GM23248 (cell line): Measurements from ENCODE around the gene TBXAS1. TPM values are rescaled to one million over a fixed set of nuclear protein-coding genes. Genes with fewer than 3 reads are reported as not detected.

ENCODE experiments used
- DNase-seq: peaks from one replicate; pipeline ENCODE4 v3.0.0-alpha.2; 2015
- H2AFZ ChIP-seq: fragments of 200-600 bp; sonication (generic); 2 replicates; pipeline ENCODE4 v1.6.1; 2016; ENCODE audit warnings: antibody characterized with exemption
- H3F3A ChIP-seq: fragments of 200-600 bp; sonication (generic); 2 replicates; pipeline ENCODE4 v1.6.1; 2016; ENCODE audit warnings: mild to moderate bottlenecking, antibody characterized with exemption, mixed run types; ENCODE audit not compliant: insufficient read depth
- H3K27ac ChIP-seq: fragments of 200-600 bp; sonication (generic); 2 replicates; pipeline ENCODE4 v1.5.1; 2016; ENCODE audit warnings: mild to moderate bottlenecking
- H3K27me3 ChIP-seq: fragments of 200-600 bp; sonication (generic); replicated peaks from 2 replicates; pipeline ENCODE4 v1.6.1; 2016; ENCODE audit warnings: mild to moderate bottlenecking; ENCODE audit not compliant: insufficient read depth
- H3K36me3 ChIP-seq: fragments of 200-600 bp; sonication (generic); 2 replicates; pipeline ENCODE4 v1.6.1; 2016; ENCODE audit warnings: low read depth, mild to moderate bottlenecking
- H3K4me1 ChIP-seq: fragments of 200-600 bp; sonication (generic); 2 replicates; pipeline ENCODE4 v1.6.1; 2016; ENCODE audit warnings: mild to moderate bottlenecking; ENCODE audit not compliant: insufficient read depth
- H3K4me2 ChIP-seq: fragments of 200-600 bp; sonication (generic); one replicate; pipeline ENCODE4 v1.6.1; 2016; ENCODE audit warnings: mild to moderate bottlenecking; ENCODE audit not compliant: unreplicated experiment
- H3K4me3 ChIP-seq: fragments of 200-600 bp; sonication (generic); 2 replicates; pipeline ENCODE4 v1.5.1; 2016; ENCODE audit warnings: mild to moderate bottlenecking
- H3K79me2 ChIP-seq: fragments of 200-600 bp; sonication (generic); 2 replicates; pipeline ENCODE4 v1.6.1; 2016; ENCODE audit warnings: mild to moderate bottlenecking; ENCODE audit not compliant: insufficient read depth
- H3K9ac ChIP-seq: fragments of 200-600 bp; sonication (generic); 2 replicates; pipeline ENCODE4 v1.6.1; 2016; ENCODE audit warnings: mild to moderate bottlenecking
- H3K9me2 ChIP-seq: fragments of 200-600 bp; sonication (generic); 2 replicates; pipeline ENCODE4 v1.6.1; 2016; ENCODE audit warnings: mixed run types, mild to moderate bottlenecking, moderate library complexity; ENCODE audit not compliant: insufficient read depth
- H3K9me3 ChIP-seq: fragments of 200-600 bp; sonication (generic); one replicate; pipeline ENCODE4 v1.6.1; 2017; ENCODE audit warnings: low read depth
- H4K20me1 ChIP-seq: fragments of 200-600 bp; sonication (generic); 2 replicates; pipeline ENCODE4 v1.6.0; 2016; ENCODE audit not compliant: insufficient read depth
- EZH2 ChIP-seq: fragments of 200-600 bp; sonication (generic); IDR thresholded peaks from 2 replicates; pipeline ENCODE4 v1.6.1; 2018; ENCODE audit warnings: antibody characterized with exemption, mild to moderate bottlenecking; ENCODE audit not compliant: insufficient read depth, poor library complexity, severe bottlenecking
- EZH2phosphoT487 ChIP-seq: fragments of 200-600 bp; sonication (generic); IDR thresholded peaks from 2 replicates; pipeline ENCODE4 v1.6.1; 2018; ENCODE audit warnings: antibody characterized with exemption, moderate library complexity, mild to moderate bottlenecking, low read depth; ENCODE audit not compliant: insufficient read depth
- WGBS, 2 experiments: methylation state at CpG; one replicate each; pipeline ENCODE4 v1.1.6; 2015 to 2017; ENCODE audit warnings: low lambda C conversion rate in 2 of 2, low coverage in 1 of 2; ENCODE audit errors: missing lambda C conversion rate in 2 of 2; 5-methylcytosine and 5-hydroxymethylcytosine counted together
- in situ Hi-C: fragments of 300-500 bp; cut with MboI; formaldehyde crosslinking; loops from 2 replicates; pipeline ENCODE4 v1.15.0; 2020
- polyA plus RNA-seq: library from polyadenylated mRNA; unstranded; fragments of >200 nt; fragmentation: Nextera tagmentation; extraction: Ambion mirVana; gene quantifications from 2 replicates; pipeline ENCODE4 v1.2.1, GENCODE V29; 2016
- total RNA-seq: library from RNA; depleted of rRNA; stranded (reverse); fragments of >200 nt; shearing (Covaris generic); gene quantifications from 2 replicates; pipeline ENCODE4 v1.2.3, GENCODE V29; 2014

The TBXAS1 gene
- total and polyA plus RNA-seq, 2 experiments from 2014 or later = 0.49 TPM; not detected in 1

- Histone ChIP-seq H3K27ac (no peak overlapping the region), H3K4me3 (no peak overlapping the region), H3K9me2 (no peaks in the 10 kb centered on the region), H3F3A (peaks cover 2% of the 10 kb centered on the region), H3K9me3 (no peaks in the 10 kb centered on the region), H3K27me3 (no peaks in the 10 kb centered on the region), H3K79me2 (no peaks in the 10 kb centered on the region), H4K20me1 (no peaks in the 10 kb centered on the region), H2AFZ (peak overlapping the region; percentile 57), H3K9ac (no peak overlapping the region), H3K4me1 (peaks cover 17% of the 10 kb centered on the region), H3K4me2 (peak overlapping the region; percentile 11), H3K36me3 (no peaks in the 10 kb centered on the region)
- peak; percentile 64 for DNase-seq
- in situ Hi-C loops = no loop called here
- 9 to 11% methylated on average over 6 of the region's 6 CpGs for WGBS, 2 experiments
- TF ChIP-seq EZH2phosphoT487 (no peak), EZH2 (no peak)
These were observed 80.5 kb downstream of the TBXAS1 start for GRCh38 chr7:139909379-139910050.

- DNase-seq = peak; percentile 17
- Histone ChIP-seq H3K27me3 (no peaks in the 10 kb centered on the region), H4K20me1 (no peaks in the 10 kb centered on the region), H3K9ac (no peak overlapping the region), H3K9me2 (no peaks in the 10 kb centered on the region), H3K27ac (no peak overlapping the region), H3F3A (peaks cover 34% of the 10 kb centered on the region), H3K9me3 (no peaks in the 10 kb centered on the region), H3K79me2 (no peaks in the 10 kb centered on the region), H3K4me1 (peaks cover 42% of the 10 kb centered on the region), H3K36me3 (no peaks in the 10 kb centered on the region), H3K4me3 (no peak overlapping the region), H3K4me2 (no peak overlapping the region), H2AFZ (no peak overlapping the region)
- TF ChIP-seq EZH2phosphoT487 (no peak), EZH2 (no peak)
- in situ Hi-C loops = no loop called here
- 67 to 69% methylated on average over 11 of the region's 11 CpGs for WGBS, 2 experiments
These were observed 84.2 kb downstream of the TBXAS1 start for GRCh38 chr7:139913021-139913844.

DNA sequence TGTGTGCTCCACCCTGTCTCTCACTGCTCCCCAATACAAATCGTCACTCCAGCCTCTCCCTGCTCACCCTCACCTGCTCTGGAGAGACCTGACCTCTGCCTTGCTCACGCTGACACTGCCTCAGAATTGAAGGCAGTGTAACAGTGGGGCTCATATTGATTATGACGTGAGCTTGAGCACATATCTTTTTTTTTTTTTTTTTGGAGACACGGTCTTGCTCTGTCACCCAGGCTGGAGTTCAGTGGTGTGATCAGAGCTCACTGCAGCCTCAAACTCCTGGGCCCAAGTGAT lies 84.7 kb downstream of the TBXAS1 start:
- H3K27me3 ChIP-seq = no peaks in the 10 kb centered on the region
- no peaks in the 10 kb centered on the region for H3K9me3 ChIP-seq
- no peaks in the 10 kb centered on the region for H3K79me2 ChIP-seq
- H3K4me1 ChIP-seq = peaks cover 42% of the 10 kb centered on the region
- no peak overlapping the region for H3K27ac ChIP-seq
- no peaks in the 10 kb centered on the region for H3K36me3 ChIP-seq
- H3K4me2 ChIP-seq = no peak overlapping the region
- H3K4me3 ChIP-seq = no peak overlapping the region
- no peak for DNase-seq
- H3K9ac ChIP-seq = no peak overlapping the region
- TF ChIP-seq EZH2 = no peak
- no peak for TF ChIP-seq EZH2phosphoT487
- H2AFZ ChIP-seq = no peak overlapping the region
- H4K20me1 ChIP-seq = no peaks in the 10 kb centered on the region
- WGBS, 2 experiments = 77 to 80% methylated on average over 4 of the region's 4 CpGs
- H3F3A ChIP-seq = peaks cover 34% of the 10 kb centered on the region
- in situ Hi-C loops = no loop called here
- no peaks in the 10 kb centered on the region for H3K9me2 ChIP-seq

DNA sequence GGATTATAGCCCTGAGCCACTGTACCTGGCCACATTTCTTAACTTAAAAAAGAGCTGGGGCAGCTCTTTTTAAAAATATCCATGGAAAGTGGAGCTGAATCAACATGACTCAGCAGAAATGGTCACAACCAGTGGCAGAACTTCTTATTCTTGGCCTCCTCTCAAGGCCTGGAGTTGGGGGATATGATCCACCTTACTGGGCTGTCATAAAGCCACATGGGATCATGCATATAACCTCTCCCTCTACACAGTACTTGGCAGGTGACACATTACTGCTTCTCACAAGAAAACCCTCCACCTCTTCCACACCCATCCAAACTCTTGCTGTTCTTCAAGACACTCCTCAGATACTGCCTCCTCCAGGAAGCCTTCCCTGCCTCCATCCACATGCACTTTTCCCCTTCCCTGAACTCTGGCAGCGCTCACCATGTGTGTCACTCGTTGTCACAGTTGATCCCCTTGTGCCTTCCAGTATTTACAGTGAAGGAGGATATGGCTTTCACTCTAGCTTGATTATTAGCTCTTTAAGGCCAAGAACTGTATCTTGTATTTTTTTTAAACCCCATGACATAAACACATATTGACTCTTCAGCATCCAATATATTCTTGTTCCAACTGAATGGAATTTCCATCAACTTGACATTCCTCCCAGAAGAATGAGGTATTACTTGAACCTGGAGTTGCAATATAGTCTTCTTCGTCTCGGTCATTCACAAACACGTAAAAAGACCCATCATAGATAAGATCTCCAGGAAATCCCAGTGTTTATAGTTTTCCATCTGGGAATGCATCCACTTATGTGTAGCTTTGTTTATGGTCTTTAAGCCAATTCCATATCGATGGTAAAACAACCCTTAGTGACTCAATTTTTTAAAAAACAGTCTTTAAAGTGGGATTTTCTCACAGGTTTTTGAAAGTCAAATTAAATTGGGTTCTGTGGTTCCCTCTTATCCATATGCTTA lies 85.5 kb downstream of the TBXAS1 start:
- WGBS, 2 experiments = 97 to 99% methylated on average over 6 of the region's 6 CpGs
- peak; percentile 58 for DNase-seq
- in situ Hi-C loops = no loop called here
- H3K4me2 ChIP-seq = peak overlapping the region; percentile 44
- H3K4me3 ChIP-seq = no peak overlapping the region
- H4K20me1 ChIP-seq = no peaks in the 10 kb centered on the region
- H3K27me3 ChIP-seq = no peaks in the 10 kb centered on the region
- H2AFZ ChIP-seq = no peak overlapping the region
- peaks cover 38% of the 10 kb centered on the region for H3K4me1 ChIP-seq
- peak overlapping the region; percentile 88; the same call in 1 of the 2 replicates for H3K27ac ChIP-seq
- no peak overlapping the region for H3K9ac ChIP-seq
- no peaks in the 10 kb centered on the region for H3K9me2 ChIP-seq
- no peaks in the 10 kb centered on the region for H3K79me2 ChIP-seq
- H3K36me3 ChIP-seq = no peaks in the 10 kb centered on the region
- TF ChIP-seq EZH2 (no peak), EZH2phosphoT487 (no peak)
- no peaks in the 10 kb centered on the region for H3K9me3 ChIP-seq
- peaks cover 34% of the 10 kb centered on the region for H3F3A ChIP-seq
